ENCODE data around the gene GHRL.

GHRL gene

DNA sequence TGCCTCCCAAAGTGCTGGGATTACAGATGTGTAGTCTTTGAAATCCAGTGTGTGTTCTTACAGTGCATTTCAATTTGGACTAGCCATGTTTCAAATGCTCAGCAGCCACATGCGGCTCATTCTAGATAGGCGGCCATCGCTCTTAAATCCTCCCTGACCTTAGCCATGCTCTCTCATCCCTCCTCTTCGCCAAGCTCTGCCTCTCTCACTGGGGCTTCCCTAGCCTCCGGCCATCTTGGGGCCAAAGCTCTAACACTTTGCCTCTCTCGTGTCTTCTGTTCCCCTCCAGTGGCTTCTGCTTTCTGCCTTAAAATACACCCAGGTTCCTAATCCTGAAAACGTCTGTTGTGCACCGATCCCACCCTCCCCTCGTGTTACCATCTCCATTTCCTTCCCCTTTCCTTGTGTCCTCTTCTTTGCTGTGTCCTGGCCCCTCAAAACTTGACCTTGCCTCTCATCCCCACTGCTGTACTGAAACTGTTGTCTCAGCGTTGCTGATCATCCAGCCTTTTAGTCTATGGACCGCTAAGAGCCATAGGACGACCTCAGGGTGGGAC lies 1.4 kb upstream of the GHRL start:
- no peak for DNase-seq

DNA sequence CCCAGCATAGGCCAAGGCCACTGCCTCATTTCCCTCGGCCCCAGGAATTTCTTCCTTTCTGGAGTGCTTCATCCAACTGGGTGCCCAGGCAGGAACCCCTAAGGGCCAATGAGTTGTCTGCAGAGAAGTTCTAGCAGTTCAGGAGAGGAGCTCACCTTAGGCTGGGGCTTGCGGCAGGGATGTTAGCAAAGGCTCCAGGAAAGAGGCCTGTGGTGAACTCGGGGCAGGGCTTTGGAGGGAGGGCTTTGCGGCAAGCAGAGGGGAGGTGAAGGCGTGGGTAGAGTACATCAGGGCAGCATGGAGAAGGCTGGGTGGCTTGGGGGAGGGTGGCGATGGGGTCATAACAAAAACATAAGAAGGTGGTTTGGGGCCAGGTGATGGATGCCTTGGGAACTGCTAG lies 1.1 kb downstream of the GHRL start:
- DNase-seq, result no peak

DNA sequence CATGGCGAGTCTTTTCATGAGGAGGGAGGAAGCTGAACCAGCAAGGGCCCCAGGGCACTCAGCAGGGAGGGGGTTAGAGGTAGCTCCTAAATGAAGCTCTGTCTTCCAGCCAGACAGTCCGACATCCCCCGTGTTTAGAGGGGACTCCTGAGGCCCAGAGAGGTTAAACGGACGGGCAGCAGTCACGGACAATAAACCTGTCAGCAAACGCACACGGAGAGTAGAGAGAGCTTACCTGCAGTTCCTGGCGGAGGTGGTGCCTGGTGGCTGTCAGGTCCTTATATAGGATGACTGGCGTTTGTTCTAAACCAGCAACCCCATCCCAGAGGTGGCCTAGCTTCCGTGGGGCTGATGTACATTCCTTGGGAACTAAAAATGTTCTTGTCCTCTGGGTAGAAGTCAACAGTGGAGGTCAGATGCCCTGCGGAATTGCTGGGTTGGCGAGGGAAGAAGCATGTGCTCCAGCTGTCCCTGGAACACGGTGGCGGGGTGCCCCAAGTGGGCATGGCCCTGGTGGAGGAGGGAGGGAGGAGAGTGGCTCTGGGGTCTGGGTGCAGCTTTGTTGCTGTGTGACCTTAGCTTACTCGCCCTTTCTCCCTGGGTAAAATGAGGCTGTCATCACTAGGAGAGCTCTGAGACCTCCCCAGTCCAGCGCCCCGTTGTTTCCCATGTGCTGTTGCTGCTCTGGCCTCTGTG lies 2.1 kb downstream of the GHRL start:
- DNase-seq, result no peak

GRCh38 chr3:10289787-10290355 lies 2.9 kb downstream of the GHRL start:
- no peak for DNase-seq

DNA sequence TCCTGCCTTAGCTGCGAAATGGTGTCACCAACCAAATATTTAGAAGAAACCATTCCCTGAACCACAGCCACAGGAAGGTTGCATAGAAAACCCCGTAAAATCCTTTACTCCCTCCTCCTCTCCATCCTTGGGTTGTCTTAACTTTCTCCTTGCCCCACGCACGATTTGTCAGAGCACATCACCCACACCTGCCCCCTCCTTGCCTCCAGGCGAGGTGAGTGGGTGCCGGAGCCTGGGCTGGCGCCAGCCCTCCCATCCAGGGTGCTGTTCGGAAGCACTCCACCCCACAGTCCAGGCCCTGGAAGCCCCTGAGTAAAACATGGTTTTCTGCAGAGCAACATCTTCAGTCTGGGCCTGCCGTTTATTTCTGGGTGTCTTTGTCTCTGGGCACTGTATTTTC lies 3.7 kb downstream of the GHRL start:
- no peak for DNase-seq

DNA sequence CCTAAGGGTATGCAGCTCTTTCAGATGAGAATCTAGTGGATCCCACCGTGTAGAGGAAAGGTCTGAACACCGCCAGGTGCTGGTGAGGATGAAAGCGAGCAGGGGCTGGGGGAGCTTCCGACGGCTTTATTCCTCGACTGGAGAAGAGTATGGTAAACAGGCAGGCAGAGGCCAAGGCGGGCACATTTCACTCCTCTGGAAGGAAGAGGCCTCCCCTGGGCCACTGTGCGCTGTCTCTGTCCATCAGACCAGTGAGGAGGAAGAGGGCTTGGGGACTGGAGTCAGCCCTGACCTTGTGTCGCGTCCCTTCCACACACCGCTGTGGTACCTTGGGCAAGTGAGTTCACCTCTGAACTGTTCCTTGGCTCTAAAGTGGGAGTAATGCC lies 4.2 kb downstream of the GHRL start:
- DNase-seq, result no peak

- DNase-seq, result no peak
Observed at GRCh38 chr3:10287936-10288574, 4.7 kb downstream of the GHRL start.

DNA sequence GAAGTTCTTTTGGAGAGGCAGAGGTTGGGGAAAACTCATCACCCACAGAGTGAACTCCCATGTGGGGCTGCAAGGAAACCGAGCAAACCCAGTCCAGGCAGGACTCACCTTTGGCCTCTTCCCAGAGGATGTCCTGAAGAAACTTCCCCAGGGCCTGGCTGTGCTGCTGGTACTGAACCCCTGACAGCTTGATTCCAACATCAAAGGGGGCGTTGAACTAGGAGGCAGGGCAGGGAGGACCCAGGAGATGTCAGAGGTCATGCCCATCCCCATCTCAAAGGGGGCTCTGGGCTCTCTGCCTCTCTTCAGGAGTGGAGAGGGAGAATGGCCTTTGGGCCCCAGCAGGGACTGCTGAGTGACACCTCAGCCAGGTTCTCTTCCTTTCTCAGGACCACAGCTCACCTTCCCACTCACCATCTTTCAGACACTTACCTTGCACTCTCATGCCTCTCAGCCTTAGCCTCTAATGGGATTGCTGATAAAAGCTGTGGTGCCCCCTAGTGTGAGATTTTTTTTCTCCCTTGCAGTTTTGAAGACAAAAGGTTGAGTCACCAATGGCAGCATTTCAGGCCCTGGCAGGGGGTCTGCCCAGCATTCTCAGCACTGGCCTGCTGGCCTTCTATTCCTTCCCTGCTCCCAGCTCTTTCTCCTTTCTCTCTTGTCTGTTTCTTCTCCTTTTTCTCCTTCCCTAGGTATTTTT lies 6.0 kb downstream of the GHRL start:
- DNase-seq, result no peak

- DNase-seq, result no peak
Observed at GRCh38 chr3:10286133-10286524, 6.6 kb downstream of the GHRL start.

- no peak for DNase-seq
Observed at GRCh38 chr3:10285272-10286132, 7.2 kb downstream of the GHRL start.

GRCh38 chr3:10284496-10284895 lies 8.3 kb downstream of the GHRL start:
- no peak for DNase-seq

DNA sequence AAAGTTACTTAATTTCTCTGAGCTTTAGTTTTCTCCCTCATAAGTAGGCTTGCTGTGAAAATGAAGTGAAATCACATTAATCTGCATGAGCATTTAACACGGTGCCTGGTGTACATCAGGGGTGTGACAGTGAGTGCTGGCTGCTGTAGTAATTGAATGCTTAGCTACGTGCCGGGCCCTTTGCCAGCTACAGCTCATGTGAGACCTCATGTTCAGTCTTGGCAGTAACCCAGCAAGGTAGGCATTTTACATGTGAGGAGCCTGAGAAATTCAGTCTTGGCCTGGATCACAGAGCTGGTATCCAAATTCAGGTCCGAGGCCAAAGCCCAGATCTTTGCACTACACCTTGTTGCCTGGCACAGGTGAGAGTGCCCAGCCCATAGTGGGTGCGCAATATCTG lies 9.1 kb downstream of the GHRL start:
- no peak for DNase-seq

GRCh38 chr3:10281951-10282350 lies 10.8 kb downstream of the GHRL start:
- no peak for DNase-seq

DNA sequence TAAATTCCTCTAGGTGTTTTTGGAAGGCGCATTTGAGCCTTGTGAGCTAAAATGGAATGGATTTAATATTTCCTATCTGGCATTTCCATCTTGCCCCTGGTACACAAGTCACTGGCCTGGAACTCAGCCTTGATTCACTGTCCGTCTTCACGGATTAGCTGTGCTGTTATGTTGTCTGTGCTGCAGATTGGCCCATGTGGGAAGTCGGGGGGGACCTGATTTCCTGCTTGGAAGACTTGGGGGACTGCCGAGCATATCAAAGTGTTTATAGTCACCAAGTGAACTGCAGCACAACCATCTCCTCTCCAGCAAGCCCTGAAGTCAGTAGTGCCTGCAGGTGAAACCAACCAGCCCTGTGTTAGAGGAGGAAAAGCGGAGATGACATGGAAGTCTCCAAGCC lies 12.2 kb downstream of the GHRL start:
- no peak for DNase-seq

- no peak for DNase-seq
Observed at GRCh38 chr3:10280177-10280529, 12.6 kb downstream of the GHRL start.

DNA sequence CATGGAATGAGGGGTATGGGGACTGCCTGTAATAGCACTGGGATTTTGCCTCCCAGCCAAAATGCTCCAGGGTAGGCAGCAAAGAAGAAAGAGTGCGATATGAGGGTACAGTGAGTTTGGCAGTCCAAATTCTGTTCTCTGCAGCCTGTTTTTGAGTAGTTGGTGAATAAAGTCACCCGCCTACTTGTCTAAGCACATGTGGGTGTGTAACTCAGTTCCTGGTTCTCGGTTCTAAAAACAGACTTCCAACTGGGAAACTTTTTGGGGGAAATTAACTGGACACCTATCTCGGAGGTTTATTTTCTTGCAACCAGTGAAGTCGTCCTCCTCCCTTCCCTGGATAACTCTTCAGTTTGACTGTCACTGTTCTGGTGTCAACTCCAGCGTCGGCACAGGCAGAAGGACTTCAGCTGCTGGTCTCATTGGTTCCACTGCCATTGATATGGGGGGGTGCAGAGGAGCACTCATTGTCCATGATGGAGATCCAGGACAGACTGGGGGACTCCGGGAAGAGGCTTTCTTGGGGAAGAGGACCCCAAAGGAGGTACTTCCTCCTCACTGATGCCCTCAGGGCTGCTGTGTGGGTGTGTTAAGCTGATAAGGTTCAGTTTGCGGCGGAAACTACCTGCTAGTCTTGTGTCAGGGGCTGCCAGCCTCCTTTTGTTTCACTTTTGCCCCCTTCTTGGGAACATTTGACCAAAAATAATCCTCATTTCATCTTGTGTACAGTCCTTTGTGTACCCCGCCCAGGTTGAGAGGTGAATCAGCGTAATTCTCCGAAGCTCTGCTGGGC lies 13.2 kb downstream of the GHRL start:
- DNase-seq, result no peak

- DNase-seq, result no peak
Observed at GRCh38 chr3:10278501-10278900, 14.2 kb downstream of the GHRL start.

- DNase-seq, result no peak
Observed at GRCh38 chr3:10277115-10277625, 15.6 kb downstream of the GHRL start.

DNA sequence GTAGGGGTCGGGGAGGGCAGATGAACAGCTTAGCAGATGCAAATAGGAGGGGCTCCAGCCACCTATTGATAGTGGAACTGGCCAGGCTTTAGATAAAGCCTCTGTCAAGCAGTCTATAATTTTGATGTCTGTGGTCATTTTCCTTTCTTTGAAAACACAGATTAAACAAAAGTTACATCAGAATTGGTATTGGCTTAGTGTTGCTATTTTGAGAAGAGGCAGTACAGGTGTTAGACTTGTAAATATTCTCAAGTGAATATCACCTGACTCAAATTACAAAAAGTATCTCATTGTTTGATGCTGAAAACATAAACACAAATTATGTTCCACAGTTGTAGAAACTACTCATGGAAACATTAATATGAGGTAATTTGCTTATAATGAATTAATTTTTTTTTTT lies 18.1 kb downstream of the GHRL start:
- no peak for DNase-seq

GRCh38 chr3:10273702-10274305 lies 18.9 kb downstream of the GHRL start:
- no peak for DNase-seq

DNA sequence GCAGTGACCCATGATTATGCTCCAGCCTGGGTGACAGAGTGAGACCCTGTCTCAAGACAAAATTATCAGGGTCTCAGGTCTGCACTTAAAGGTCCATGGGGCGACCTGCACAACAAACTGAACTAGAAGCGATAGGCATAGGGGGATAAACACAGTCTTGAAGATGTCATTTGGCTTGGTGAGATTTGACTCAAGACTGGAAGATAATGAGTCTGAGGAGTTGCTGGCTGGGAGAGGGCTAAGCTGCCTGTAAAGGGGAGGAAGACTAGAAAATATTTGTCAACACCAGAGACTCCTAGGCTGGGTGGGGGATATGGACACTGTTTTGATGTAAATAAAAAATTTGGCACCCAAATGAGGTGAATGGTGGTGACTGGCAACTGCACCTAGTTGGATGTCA lies 19.8 kb downstream of the GHRL start:
- no peak for DNase-seq
